SU-DHL-6 (cell line): ENCODE measurements around the gene LTBP1.

ENCODE experiments used
- H2AFZ ChIP-seq: fragments of 200-600 bp; sonication (generic); 2 replicates; pipeline ENCODE4 v1.6.1; 2014; ENCODE audit warnings: low read depth, mild to moderate bottlenecking, moderate library complexity, mixed read lengths, antibody characterized with exemption, low read length; ENCODE audit not compliant: severe bottlenecking
- H3F3A ChIP-seq: fragments of 200-600 bp; shearing (Covaris generic); 2 replicates; pipeline ENCODE4 v1.6.0; 2016; ENCODE audit warnings: antibody characterized with exemption, mild to moderate bottlenecking; ENCODE audit not compliant: insufficient read depth
- H3K27ac ChIP-seq: fragments of 200-600 bp; sonication (generic); 2 replicates; pipeline ENCODE4 v1.5.1; 2016; ENCODE audit warnings: low read depth, mild to moderate bottlenecking, low read length, moderate library complexity, mixed read lengths
- H3K27me3 ChIP-seq: fragments of 200-600 bp; sonication (generic), shearing (Covaris generic); 2 replicates; pipeline ENCODE4 v1.6.0; 2014; ENCODE audit warnings: mild to moderate bottlenecking, low read length
- H3K36me3 ChIP-seq: fragments of 200-600 bp; sonication (generic); 2 replicates; pipeline ENCODE4 v1.6.1; 2014; ENCODE audit warnings: mild to moderate bottlenecking, low read length, mixed read lengths
- H3K4me2 ChIP-seq: fragments of 300-600, 200-600 bp; shearing (Covaris generic), sonication (generic); 2 replicates; pipeline ENCODE4 v1.6.0; 2014; ENCODE audit warnings: low read length, low read depth, mild to moderate bottlenecking; ENCODE audit not compliant: poor library complexity, severe bottlenecking
- H3K4me3 ChIP-seq: fragments of 200-600 bp; sonication (generic); 2 replicates; pipeline ENCODE4 v1.5.1; 2014; ENCODE audit warnings: antibody characterized with exemption, low read length, mild to moderate bottlenecking, mixed read lengths; ENCODE audit not compliant: insufficient read depth, poor library complexity, severe bottlenecking
- H3K79me2 ChIP-seq: fragments of 200-600 bp; sonication (generic); 2 replicates; pipeline ENCODE4 v1.6.1; 2014; ENCODE audit warnings: mild to moderate bottlenecking, low read length, moderate library complexity; ENCODE audit not compliant: insufficient read depth
- H3K9ac ChIP-seq: fragments of 200-600 bp; sonication (generic); 2 replicates; pipeline ENCODE4 v1.7.0; 2014; ENCODE audit warnings: mild to moderate bottlenecking, low read length
- H3K9me2 ChIP-seq: fragments of 200-600 bp; sonication (generic); replicated peaks from 2 replicates; pipeline ENCODE4 v1.6.1; 2014; ENCODE audit warnings: low read length; ENCODE audit not compliant: insufficient read depth
- H3K9me3 ChIP-seq: fragments of 200-600 bp; sonication (generic); 2 replicates; pipeline ENCODE4 v1.6.1; 2014; ENCODE audit warnings: low read length, mixed read lengths; ENCODE audit not compliant: insufficient read depth
- H4K20me1 ChIP-seq: fragments of 200-600 bp; sonication (generic); 2 replicates; pipeline ENCODE4 v1.6.1; 2014; ENCODE audit warnings: low read depth, mild to moderate bottlenecking, antibody characterized with exemption, low read length, moderate library complexity, mixed read lengths
- EZH2phosphoT487 ChIP-seq: fragments of 200-600 bp; sonication (generic), shearing (Covaris generic); conservative IDR thresholded peaks from 2 replicates; pipeline ENCODE4 v1.6.1; 2018; ENCODE audit warnings: mild to moderate bottlenecking, antibody characterized with exemption, low read length, moderate library complexity, mixed read lengths
- TF ChIP-seq, protein P1 (sequence below): fragments of 200-600 bp; sonication (generic); IDR thresholded peaks from one replicate; pipeline ENCODE4 v1.5.1; 2017; ENCODE audit warnings: antibody characterized with exemption, mild to moderate bottlenecking, low read length, moderate library complexity; ENCODE audit not compliant: insufficient read depth, poor library complexity, severe bottlenecking

The LTBP1 gene

DNA sequence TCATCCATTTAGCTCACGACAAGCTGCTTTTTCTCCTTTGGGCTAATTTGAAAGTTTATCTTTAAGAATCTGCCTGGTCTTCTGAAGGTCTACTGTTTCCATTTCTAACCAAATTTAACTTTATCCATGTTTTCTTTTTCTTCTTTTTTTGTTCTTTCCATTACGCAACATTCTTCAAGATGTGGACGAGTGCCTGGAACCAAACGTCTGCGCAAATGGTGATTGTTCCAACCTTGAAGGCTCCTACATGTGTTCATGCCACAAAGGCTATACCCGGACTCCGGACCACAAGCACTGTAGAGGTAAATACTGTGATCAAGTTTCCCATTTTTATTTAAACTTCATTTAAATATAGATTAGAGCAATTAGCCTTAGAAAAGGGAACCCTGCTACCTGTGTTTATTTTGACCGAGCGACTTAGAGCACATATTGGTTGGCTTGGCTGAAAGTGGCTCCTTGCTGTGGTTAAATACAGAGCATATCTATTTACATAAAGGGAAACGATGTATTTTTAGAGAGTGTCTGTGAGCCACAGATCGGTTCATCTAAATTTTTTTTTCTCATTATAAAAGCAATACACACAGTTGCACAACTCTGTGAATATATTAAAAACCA is 346.3 kb downstream of the LTBP1 start:
- Histone ChIP-seq H3K4me3 (no peak overlapping the region), H3K9me3 (no peaks in the 10 kb centered on the region), H4K20me1 (no peaks in the 10 kb centered on the region), H3K9me2 (no peaks in the 10 kb centered on the region), H3F3A (no peaks in the 10 kb centered on the region; the same call in 1 of the 2 replicates), H2AFZ (no peak overlapping the region), H3K36me3 (peaks cover 15% of the 10 kb centered on the region), H3K27me3 (no peaks in the 10 kb centered on the region), H3K9ac (no peak overlapping the region), H3K4me2 (no peak overlapping the region), H3K27ac (no peak overlapping the region), H3K79me2 (no peaks in the 10 kb centered on the region)
- TF ChIP-seq, protein P1, sequence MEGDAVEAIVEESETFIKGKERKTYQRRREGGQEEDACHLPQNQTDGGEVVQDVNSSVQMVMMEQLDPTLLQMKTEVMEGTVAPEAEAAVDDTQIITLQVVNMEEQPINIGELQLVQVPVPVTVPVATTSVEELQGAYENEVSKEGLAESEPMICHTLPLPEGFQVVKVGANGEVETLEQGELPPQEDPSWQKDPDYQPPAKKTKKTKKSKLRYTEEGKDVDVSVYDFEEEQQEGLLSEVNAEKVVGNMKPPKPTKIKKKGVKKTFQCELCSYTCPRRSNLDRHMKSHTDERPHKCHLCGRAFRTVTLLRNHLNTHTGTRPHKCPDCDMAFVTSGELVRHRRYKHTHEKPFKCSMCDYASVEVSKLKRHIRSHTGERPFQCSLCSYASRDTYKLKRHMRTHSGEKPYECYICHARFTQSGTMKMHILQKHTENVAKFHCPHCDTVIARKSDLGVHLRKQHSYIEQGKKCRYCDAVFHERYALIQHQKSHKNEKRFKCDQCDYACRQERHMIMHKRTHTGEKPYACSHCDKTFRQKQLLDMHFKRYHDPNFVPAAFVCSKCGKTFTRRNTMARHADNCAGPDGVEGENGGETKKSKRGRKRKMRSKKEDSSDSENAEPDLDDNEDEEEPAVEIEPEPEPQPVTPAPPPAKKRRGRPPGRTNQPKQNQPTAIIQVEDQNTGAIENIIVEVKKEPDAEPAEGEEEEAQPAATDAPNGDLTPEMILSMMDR: no peak
- no peak for TF ChIP-seq EZH2phosphoT487

DNA sequence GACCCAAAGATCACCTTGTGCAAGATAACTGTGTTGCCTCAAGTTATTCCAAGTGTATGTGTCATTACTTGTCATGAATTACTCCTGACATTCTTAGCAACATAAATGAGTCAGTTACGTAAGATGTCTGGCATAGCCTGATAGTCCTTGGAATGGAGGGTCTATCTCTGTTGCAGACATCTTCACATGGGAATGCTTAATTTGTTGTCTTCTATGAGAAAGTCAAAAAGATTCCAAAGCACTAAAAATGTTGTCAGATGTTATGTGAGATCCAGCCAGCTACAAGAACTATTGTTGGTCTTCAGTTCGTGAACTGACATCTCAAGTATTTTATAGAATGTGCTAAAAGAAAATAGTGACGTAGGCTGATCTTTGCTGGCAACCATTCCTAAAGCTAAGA is 351.5 kb downstream of the LTBP1 start:
- Histone ChIP-seq H3K4me3 (no peak overlapping the region), H3K79me2 (no peaks in the 10 kb centered on the region), H3K27me3 (no peaks in the 10 kb centered on the region), H3F3A (no peaks in the 10 kb centered on the region; the same call in 1 of the 2 replicates), H3K27ac (no peak overlapping the region), H3K9me3 (no peaks in the 10 kb centered on the region), H4K20me1 (no peaks in the 10 kb centered on the region), H3K9me2 (no peaks in the 10 kb centered on the region), H3K36me3 (peaks cover 25% of the 10 kb centered on the region; the same call in 1 of the 2 replicates), H3K4me2 (no peak overlapping the region), H3K9ac (no peak overlapping the region), H2AFZ (no peak overlapping the region)
- no peak for TF ChIP-seq EZH2phosphoT487
- TF ChIP-seq, protein P1: no peak

DNA sequence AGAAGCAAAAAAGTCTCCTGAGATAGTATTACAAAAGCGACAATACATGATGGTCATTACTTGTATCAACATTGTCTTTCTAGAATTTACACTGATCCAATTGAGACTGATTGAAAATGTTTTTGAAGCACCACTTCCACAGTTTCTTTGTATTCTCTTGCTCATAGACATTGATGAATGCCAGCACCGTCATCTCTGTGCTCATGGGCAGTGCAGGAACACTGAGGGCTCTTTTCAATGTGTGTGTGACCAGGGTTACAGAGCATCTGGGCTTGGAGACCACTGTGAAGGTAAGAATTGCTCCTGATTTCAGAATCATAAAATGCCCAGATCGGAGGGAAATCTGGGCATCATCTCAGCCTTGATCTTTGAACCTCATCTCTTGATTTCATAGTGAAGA is 354.6 kb downstream of the LTBP1 start:
- H3K27ac ChIP-seq: no peak overlapping the region
- H4K20me1 ChIP-seq: no peaks in the 10 kb centered on the region
- H3K36me3 ChIP-seq: peaks cover 24% of the 10 kb centered on the region; the same call in 1 of the 2 replicates
- H3K4me2 ChIP-seq: no peak overlapping the region
- no peaks in the 10 kb centered on the region for H3K9me3 ChIP-seq
- no peaks in the 10 kb centered on the region for H3K79me2 ChIP-seq
- no peaks in the 10 kb centered on the region for H3K27me3 ChIP-seq
- no peak overlapping the region for H2AFZ ChIP-seq
- peaks cover 5% of the 10 kb centered on the region for H3F3A ChIP-seq
- H3K4me3 ChIP-seq: no peak overlapping the region
- H3K9ac ChIP-seq: no peak overlapping the region
- TF ChIP-seq, protein P1: no peak
- no peak for TF ChIP-seq EZH2phosphoT487
- H3K9me2 ChIP-seq: no peaks in the 10 kb centered on the region
